ENCODE data around the gene CNN1.

The CNN1 gene

GRCh38 chr19:11538232-11539036, at the start of gene CNN1:
Gene CNN1, plus strand, starts transcription at chr19:11538851. Its CDS starts 77 bp downstream, at chr19:11538928.
- peak; percentile 75 to 79 for DNase-seq (ENCODE audit: low read depth in 2 of 2)

GRCh38 chr19:11489378-11489777, 49.3 kb upstream of the CNN1 start:
- DNase-seq (ENCODE audit: low read depth in 2 of 2), result no peak

- DNase-seq (ENCODE audit: low read depth in 2 of 2), result no peak
These were observed 43.9 kb upstream of the CNN1 start for GRCh38 chr19:11494634-11495285.

GRCh38 chr19:11495481-11495880, 43.2 kb upstream of the CNN1 start:
- DNase-seq (ENCODE audit: low read depth in 2 of 2), result no peak

GRCh38 chr19:11495885-11496284, 42.8 kb upstream of the CNN1 start:
- DNase-seq (ENCODE audit: low read depth in 2 of 2), result no peak

GRCh38 chr19:11496391-11497163, 42.1 kb upstream of the CNN1 start:
- DNase-seq (ENCODE audit: low read depth in 2 of 2), result peak; percentile 50 to 62

GRCh38 chr19:11499220-11499726, 39.4 kb upstream of the CNN1 start:
- no peak for DNase-seq (ENCODE audit: low read depth in 2 of 2)

GRCh38 chr19:11499890-11500420, 38.7 kb upstream of the CNN1 start:
- no peak for DNase-seq (ENCODE audit: low read depth in 2 of 2)

GRCh38 chr19:11504502-11505031, 34.1 kb upstream of the CNN1 start:
- no peak for DNase-seq (ENCODE audit: low read depth in 2 of 2)

- DNase-seq (ENCODE audit: low read depth in 2 of 2), result peak; percentile 86 to 87
These were observed 33.6 kb upstream of the CNN1 start for GRCh38 chr19:11505032-11505503.

GRCh38 chr19:11505504-11506100, 33.0 kb upstream of the CNN1 start, which contains the start of gene ZNF653:
Gene ZNF653, minus strand, starts transcription at chr19:11505839. Its CDS starts 53 bp downstream, at chr19:11505786.
- DNase-seq (ENCODE audit: low read depth in 2 of 2), result peak; percentile 89 to 91

GRCh38 chr19:11506101-11506555, 32.5 kb upstream of the CNN1 start:
- DNase-seq (ENCODE audit: low read depth in 2 of 2), result no peak

GRCh38 chr19:11506967-11507366, 31.7 kb upstream of the CNN1 start:
- no peak for DNase-seq (ENCODE audit: low read depth in 2 of 2)

GRCh38 chr19:11507370-11508078, 31.1 kb upstream of the CNN1 start:
- DNase-seq (ENCODE audit: low read depth in 2 of 2), result no peak

- no peak for DNase-seq (ENCODE audit: low read depth in 2 of 2)
These were observed 28.2 kb upstream of the CNN1 start for GRCh38 chr19:11510444-11510843.

- no peak for DNase-seq (ENCODE audit: low read depth in 2 of 2)
These were observed 24.7 kb upstream of the CNN1 start for GRCh38 chr19:11513946-11514345.

GRCh38 chr19:11519138-11519537, 19.5 kb upstream of the CNN1 start:
- DNase-seq (ENCODE audit: low read depth in 2 of 2), result no peak

- peak; percentile 96 to 97 for DNase-seq (ENCODE audit: low read depth in 2 of 2)
These were observed 9.9 kb upstream of the CNN1 start, which contains the start of gene ECSIT for GRCh38 chr19:11528551-11529341. Gene ECSIT, minus strand, starts transcription at chr19:11529134. Its CDS starts 9,964 bp downstream, at chr19:11519170.

GRCh38 chr19:11530432-11530831, 8.2 kb upstream of the CNN1 start:
- peak; percentile 31 to 33 for DNase-seq (ENCODE audit: low read depth in 2 of 2)

All from fibroblast of skin of left quadriceps (primary cell).